ENCODE measurements around the gene UBXN6.

GRCh38 chr19:4416268-4416667 is 41.3 kb downstream of the UBXN6 start:
- TF ChIP-seq TAF1 (IDR thresholded peaks at IDR 0.05; ENCODE audit: borderline replicate concordance, insufficient read depth, low read length) (no peak), POLR2AphosphoS5 (IDR thresholded peaks at IDR 0.05; ENCODE audit: low read depth, low read length) (no peak), REST (IDR thresholded peaks at IDR 0.05; ENCODE audit: insufficient read depth in 1 of 2, low read depth in 2 of 2, low read length in 2 of 2) (no peak), SIN3A (IDR thresholded peaks at IDR 0.05; ENCODE audit: borderline replicate concordance, insufficient read depth, low read length) (no peak)
